Smooth muscle cell (in vitro differentiated cells): ENCODE data around the gene PARP1. TPM values are rescaled to one million over a fixed set of nuclear protein-coding genes. Genes with fewer than 3 reads are reported as not detected.

Source experiments
- DNase-seq: peaks from one replicate; lab custom pipeline; 2025; ENCODE audit not compliant: unreplicated experiment; lab: John Stamatoyannopoulos, UW
- H2AFZ ChIP-seq: fragments of 200-600 bp; sonication (generic); 2 replicates; pipeline ENCODE4 v1.6.0; 2016; ENCODE audit warnings: antibody characterized with exemption, low read depth, mild to moderate bottlenecking
- H3F3A ChIP-seq: fragments of 200-600 bp; sonication (generic); 2 replicates; pipeline ENCODE4 v1.6.0; 2017; ENCODE audit warnings: antibody characterized with exemption, low read depth
- H3K27ac ChIP-seq: fragments of 200-600 bp; sonication (generic); 2 replicates; pipeline ENCODE4 v1.5.1; 2016; ENCODE audit warnings: low read depth, mild to moderate bottlenecking
- H3K27me3 ChIP-seq: fragments of 200-600 bp; sonication (generic); 2 replicates; pipeline ENCODE4 v1.6.1; 2016; ENCODE audit warnings: low read depth, mild to moderate bottlenecking
- H3K36me3 ChIP-seq: fragments of 200-600 bp; sonication (generic); 2 replicates; pipeline ENCODE4 v1.5.1; 2016; ENCODE audit warnings: low read depth
- H3K4me1 ChIP-seq: fragments of 200-600 bp; sonication (generic); 2 replicates; pipeline ENCODE4 v1.5.1; 2016; ENCODE audit warnings: low read depth
- H3K4me2 ChIP-seq: fragments of 200-600 bp; sonication (generic); 2 replicates; pipeline ENCODE4 v1.6.0; 2016; ENCODE audit warnings: mild to moderate bottlenecking
- H3K4me3 ChIP-seq: fragments of 200-600 bp; sonication (generic); 2 replicates; pipeline ENCODE4 v1.5.1; 2016; ENCODE audit warnings: mild to moderate bottlenecking
- H3K79me2 ChIP-seq: fragments of 200-600 bp; sonication (generic); 2 replicates; pipeline ENCODE4 v1.6.0; 2016; ENCODE audit warnings: low read depth, mild to moderate bottlenecking
- H3K9ac ChIP-seq: fragments of 200-600 bp; sonication (generic); 2 replicates; pipeline ENCODE4 v1.6.0; 2016; ENCODE audit warnings: low read depth
- H3K9me3 ChIP-seq: fragments of 200-600 bp; sonication (generic); replicated peaks from 2 replicates; pipeline ENCODE4 v1.5.1; 2016; ENCODE audit warnings: low read depth
- H4K20me1 ChIP-seq: fragments of 200-600 bp; sonication (generic); 2 replicates; pipeline ENCODE4 v1.6.0; 2016; ENCODE audit warnings: low read depth
- WGBS: methylation state at CpG from one replicate; pipeline ENCODE4 v1.1.7; 2016; ENCODE audit warnings: low lambda C conversion rate; 5-methylcytosine and 5-hydroxymethylcytosine counted together
- polyA plus RNA-seq: library from polyadenylated mRNA; unstranded; fragments of >200 nt; fragmentation: Nextera tagmentation; extraction: Ambion mirVana; gene quantifications from 2 replicates; pipeline ENCODE4 v1.2.1, GENCODE V29; 2016
- total RNA-seq: library from RNA; depleted of rRNA; stranded (reverse); fragments of >200 nt; gene quantifications from 2 replicates; pipeline ENCODE4 v1.2.3, GENCODE V29; 2014
- TF ChIP-seq, protein P1 (sequence below): fragments of 200-600 bp; sonication (generic); IDR thresholded peaks from 2 replicates; pipeline ENCODE4 v1.5.1; 2017; ENCODE audit warnings: borderline replicate concordance, mild to moderate bottlenecking, antibody characterized with exemption; ENCODE audit not compliant: insufficient read depth, poor library complexity, severe bottlenecking

Gene PARP1
- total and polyA plus RNA-seq, 2 experiments from 2014 or later: 27.4 to 38.5 TPM

DNA sequence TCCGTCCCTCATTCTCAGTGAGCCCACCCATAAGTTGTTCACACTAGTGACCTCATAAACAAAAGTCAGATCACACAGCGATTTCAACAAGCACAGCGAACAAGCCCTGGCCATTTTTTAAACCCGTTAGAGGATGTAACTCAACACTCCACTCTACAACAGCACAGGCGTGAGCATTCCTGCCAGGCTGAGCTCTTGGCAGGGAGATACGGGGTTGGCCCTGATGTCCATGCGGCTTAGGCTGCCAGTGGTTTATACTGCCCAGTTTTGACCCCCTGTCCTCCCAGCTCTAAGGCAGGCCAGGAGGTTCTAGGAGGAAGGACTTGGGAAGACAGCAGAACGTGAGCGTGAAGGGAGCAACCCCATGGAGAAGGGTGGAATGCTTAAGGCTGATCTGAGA is 35.0 kb downstream of the PARP1 start:
- no peaks in the 10 kb centered on the region for H3K9me3 ChIP-seq
- H3K36me3 ChIP-seq: peaks cover 11% of the 10 kb centered on the region
- TF ChIP-seq, protein P1, sequence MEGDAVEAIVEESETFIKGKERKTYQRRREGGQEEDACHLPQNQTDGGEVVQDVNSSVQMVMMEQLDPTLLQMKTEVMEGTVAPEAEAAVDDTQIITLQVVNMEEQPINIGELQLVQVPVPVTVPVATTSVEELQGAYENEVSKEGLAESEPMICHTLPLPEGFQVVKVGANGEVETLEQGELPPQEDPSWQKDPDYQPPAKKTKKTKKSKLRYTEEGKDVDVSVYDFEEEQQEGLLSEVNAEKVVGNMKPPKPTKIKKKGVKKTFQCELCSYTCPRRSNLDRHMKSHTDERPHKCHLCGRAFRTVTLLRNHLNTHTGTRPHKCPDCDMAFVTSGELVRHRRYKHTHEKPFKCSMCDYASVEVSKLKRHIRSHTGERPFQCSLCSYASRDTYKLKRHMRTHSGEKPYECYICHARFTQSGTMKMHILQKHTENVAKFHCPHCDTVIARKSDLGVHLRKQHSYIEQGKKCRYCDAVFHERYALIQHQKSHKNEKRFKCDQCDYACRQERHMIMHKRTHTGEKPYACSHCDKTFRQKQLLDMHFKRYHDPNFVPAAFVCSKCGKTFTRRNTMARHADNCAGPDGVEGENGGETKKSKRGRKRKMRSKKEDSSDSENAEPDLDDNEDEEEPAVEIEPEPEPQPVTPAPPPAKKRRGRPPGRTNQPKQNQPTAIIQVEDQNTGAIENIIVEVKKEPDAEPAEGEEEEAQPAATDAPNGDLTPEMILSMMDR: no peak
- H3K27ac ChIP-seq: no peak overlapping the region
- no peak for DNase-seq
- H3K79me2 ChIP-seq: no peaks in the 10 kb centered on the region
- H3K4me2 ChIP-seq: no peak overlapping the region
- no peak overlapping the region for H3K9ac ChIP-seq
- H4K20me1 ChIP-seq: no peaks in the 10 kb centered on the region
- H3K4me3 ChIP-seq: no peak overlapping the region
- no peaks in the 10 kb centered on the region for H3K4me1 ChIP-seq
- WGBS: 96% methylated on average over 9 of the region's 9 CpGs
- no peaks in the 10 kb centered on the region for H3K27me3 ChIP-seq
- no peak overlapping the region for H2AFZ ChIP-seq
- no peaks in the 10 kb centered on the region for H3F3A ChIP-seq

DNA sequence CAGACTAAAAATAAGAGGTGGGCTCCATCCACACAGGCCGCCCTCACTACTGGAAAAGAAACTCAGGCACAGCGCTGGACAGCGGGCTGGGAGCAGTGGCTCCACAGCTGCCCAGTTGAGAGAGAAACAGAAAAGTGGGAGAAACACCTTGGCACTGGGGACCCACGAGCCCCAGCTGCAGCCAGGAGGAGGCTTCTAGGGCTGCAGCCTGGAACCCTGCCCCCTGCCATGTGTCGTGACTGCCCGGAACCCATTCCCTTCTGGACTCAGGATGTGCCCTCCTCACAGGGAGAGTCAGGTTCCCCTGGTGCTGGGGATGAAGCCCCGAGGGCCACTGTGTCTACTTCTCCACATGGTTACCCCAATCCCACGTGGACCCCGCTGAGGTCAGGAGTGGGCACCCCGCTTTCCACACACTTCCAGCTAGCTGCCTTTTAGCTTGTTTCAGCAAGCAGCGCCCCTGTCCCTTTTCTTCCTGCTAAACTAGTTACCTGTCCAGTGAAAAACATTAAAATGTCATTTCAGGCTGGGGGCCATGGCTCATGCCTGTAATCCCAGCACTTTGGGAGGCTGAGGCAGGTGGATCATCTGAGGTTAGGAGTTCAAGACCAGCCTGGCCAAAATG is 35.9 kb downstream of the PARP1 start:
- Histone ChIP-seq H3K4me3 (no peak overlapping the region), H3K9me3 (no peaks in the 10 kb centered on the region), H3K4me1 (no peaks in the 10 kb centered on the region), H3K4me2 (no peak overlapping the region), H3F3A (no peaks in the 10 kb centered on the region), H4K20me1 (no peaks in the 10 kb centered on the region), H3K27ac (no peak overlapping the region), H3K36me3 (peaks cover 11% of the 10 kb centered on the region), H3K27me3 (no peaks in the 10 kb centered on the region), H3K79me2 (no peaks in the 10 kb centered on the region), H3K9ac (no peak overlapping the region), H2AFZ (no peak overlapping the region)
- TF ChIP-seq, protein P1: no peak
- no peak for DNase-seq
- WGBS: 97% methylated on average over 11 of the region's 11 CpGs

DNA sequence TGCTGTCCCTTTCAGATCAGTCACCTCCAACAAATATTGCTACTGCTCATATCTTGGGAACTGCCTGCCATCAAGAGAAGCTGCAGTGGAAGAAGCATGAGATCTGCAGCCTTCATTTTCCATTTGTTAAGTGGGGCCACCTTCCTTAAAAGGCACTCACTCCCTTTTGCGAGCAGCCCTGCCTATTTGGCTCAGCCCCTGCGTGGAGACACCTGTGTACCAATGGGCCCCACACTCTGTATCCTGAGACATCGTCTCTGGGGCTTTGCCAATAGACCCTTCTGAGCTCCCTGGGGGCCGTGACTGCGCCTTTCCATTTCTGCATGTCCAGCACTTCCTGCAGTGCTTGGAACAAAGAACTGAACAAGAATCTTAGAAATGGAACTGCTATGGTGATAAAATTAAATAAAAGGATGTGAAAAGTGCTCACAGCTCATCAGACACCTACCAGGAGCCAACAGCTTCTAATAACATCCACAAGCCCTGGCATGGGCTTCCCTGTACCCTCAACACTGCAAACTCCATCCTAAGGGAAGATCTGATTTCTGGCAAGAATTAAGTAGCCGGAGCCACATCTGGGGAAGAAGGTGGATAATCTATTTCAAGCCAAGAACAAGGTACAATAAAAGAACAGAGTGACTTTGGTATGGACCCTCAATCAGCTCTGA is 36.7 kb downstream of the PARP1 start:
- no peaks in the 10 kb centered on the region for H4K20me1 ChIP-seq
- H3K36me3 ChIP-seq: peaks cover 11% of the 10 kb centered on the region
- H3K27ac ChIP-seq: no peak overlapping the region
- no peak overlapping the region for H3K4me3 ChIP-seq
- no peak overlapping the region for H2AFZ ChIP-seq
- no peak overlapping the region for H3K9ac ChIP-seq
- no peaks in the 10 kb centered on the region for H3K4me1 ChIP-seq
- TF ChIP-seq, protein P1: no peak
- no peaks in the 10 kb centered on the region for H3K9me3 ChIP-seq
- H3F3A ChIP-seq: no peaks in the 10 kb centered on the region
- no peak overlapping the region for H3K4me2 ChIP-seq
- no peak for DNase-seq
- H3K27me3 ChIP-seq: no peaks in the 10 kb centered on the region
- WGBS: 96% methylated on average over 6 of the region's 6 CpGs
- no peaks in the 10 kb centered on the region for H3K79me2 ChIP-seq
